ENCODE results near the gene BIRC6. TPM values are rescaled to one million over a fixed set of nuclear protein-coding genes. Genes with fewer than 3 reads are reported as not detected.
A peak's percentile ranks its signal among the peaks of the same experiment; 100 is the strongest.

Gene BIRC6
- total RNA-seq, 2 experiments from 2014 or later, result 51.4 to 52.9 TPM

DNA sequence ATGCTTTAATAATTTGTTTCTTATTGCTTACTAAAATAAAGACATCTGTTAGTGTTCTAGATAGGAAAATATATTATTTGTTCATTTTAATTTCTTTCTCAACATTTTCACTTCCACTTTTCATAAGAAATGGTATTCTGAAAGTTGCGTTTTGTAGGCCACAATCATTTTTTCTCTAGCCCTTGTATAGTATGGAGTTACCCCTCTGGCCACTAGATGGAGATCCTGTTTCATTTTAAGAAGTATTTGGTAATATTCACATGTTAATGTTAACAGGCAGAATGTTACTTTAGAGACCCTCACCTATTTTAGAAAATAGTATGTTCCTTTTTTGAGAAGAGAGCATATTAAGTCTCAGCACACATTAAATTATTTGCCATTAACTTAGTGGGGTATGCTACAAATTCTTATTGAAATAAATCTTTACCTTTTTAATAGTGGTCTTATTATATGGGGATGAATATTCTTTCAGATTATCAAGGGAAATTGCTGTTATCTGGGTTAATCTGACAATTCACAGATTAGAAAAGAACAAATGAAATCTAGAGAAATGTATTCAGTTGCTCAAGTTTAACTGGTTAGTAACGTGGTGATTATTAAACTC lies 197.1 kb downstream of the BIRC6 start:
- Mint-ChIP-seq H3K4me3 (no peak overlapping the region), H3K36me3 (ENCODE audit: low read depth) (peaks cover 4% of the 10 kb centered on the region), H3K27me3 (ENCODE audit: low read depth) (no peaks in the 10 kb centered on the region), H3K9me3 (no peaks in the 10 kb centered on the region), H3K27ac (no peak overlapping the region), H3K4me1 (ENCODE audit: low read depth) (no peaks in the 10 kb centered on the region)
- intact Hi-C loops (cut with micrococcal nuclease), result loop anchor here (1.0 to 10.0 kb wide), 6 partner anchors 73 to 1028 kb away; partner anchors contain the start of gene LTBP1
- CTCF ChIA-PET, result no interaction called here
- DNase-seq, result no peak

DNA sequence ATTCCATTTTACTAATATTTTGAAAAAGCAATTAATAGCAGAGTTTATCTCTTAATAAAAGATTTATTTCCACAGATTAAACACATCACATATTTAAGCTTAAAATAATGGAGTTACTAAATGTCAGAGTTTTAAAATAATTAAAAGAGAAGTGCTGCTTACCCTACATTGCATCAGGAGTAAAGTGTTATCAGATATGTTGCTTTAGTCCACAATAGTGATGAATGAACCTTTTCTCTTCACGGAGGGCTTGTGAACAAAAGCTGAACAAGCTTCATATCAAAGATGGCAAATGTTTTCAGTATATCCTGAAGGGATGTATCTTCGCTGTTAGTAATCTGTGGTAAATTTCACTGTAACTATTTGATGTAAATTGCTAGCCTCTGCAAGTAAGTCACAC lies 201.7 kb downstream of the BIRC6 start:
- intact Hi-C loops (cut with micrococcal nuclease), result loop anchor here (10.0 kb wide), 1 partner anchor 476 kb away; no protein-coding TSS in a partner anchor
- Mint-ChIP-seq H3K27me3 (ENCODE audit: low read depth) (no peaks in the 10 kb centered on the region), H3K4me3 (no peak overlapping the region), H3K36me3 (ENCODE audit: low read depth) (peaks cover 19% of the 10 kb centered on the region), H3K4me1 (ENCODE audit: low read depth) (no peaks in the 10 kb centered on the region), H3K9me3 (peaks cover 5% of the 10 kb centered on the region), H3K27ac (no peak overlapping the region)
- CTCF ChIA-PET, result interaction anchor here (0.7 kb wide), 1 partner anchor 34 kb away, joined by 3 read pairs; no protein-coding TSS in a partner anchor
- DNase-seq, result no peak

DNA sequence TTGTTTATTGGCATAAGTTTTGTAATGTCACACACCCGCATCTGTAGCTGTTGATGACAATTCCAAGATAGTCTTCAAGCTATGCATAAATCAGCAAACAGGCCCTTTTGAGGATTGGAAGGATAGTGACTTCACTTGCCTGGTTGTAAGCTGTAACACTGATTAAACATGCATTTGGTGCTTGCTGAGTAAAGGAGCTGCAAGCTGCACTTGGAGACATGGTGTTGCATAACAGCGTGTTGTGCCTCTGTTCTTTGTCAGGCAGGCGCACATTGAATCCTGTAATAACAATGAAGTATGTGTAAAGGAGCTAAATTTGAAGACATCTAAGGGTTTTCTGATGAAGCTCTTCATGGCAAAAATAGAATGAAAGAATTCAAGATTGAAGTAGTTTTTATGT lies 202.3 kb downstream of the BIRC6 start:
- intact Hi-C loops (cut with micrococcal nuclease), result loop anchor here (10.0 kb wide), 1 partner anchor 476 kb away; no protein-coding TSS in a partner anchor
- no peak for DNase-seq
- H3K9me3 Mint-ChIP-seq, result peaks cover 5% of the 10 kb centered on the region
- no peak overlapping the region for H3K27ac Mint-ChIP-seq
- no peak overlapping the region for H3K4me3 Mint-ChIP-seq
- H3K4me1 Mint-ChIP-seq (ENCODE audit: low read depth), result peaks cover 3% of the 10 kb centered on the region
- no peaks in the 10 kb centered on the region for H3K27me3 Mint-ChIP-seq (ENCODE audit: low read depth)
- CTCF ChIA-PET, result interaction anchor here (0.6 kb wide), 2 partner anchors 126 to 568 kb away, joined by 3 to 5 read pairs; no protein-coding TSS in a partner anchor
- H3K36me3 Mint-ChIP-seq (ENCODE audit: low read depth), result peaks cover 22% of the 10 kb centered on the region

DNA sequence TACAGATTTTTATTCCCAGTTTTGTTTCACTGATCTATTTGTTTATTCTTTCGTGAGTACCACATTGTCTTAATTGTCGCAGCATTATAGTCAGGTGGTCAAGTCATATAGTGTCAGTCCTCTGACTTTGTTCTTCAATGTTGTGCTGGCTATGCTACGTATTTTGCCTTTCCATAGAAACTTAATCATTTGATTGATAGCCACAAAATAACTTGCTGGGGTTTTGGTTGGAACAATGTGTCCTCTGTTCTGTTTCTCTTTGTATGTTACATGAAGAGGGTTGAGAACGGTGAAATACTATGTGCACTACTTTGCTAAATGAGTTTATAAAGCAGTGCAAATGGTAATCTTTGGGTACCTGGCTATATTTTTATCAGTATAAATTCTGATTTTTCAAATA lies 206.1 kb downstream of the BIRC6 start:
- peaks cover 46% of the 10 kb centered on the region for H3K36me3 Mint-ChIP-seq (ENCODE audit: low read depth)

DNA sequence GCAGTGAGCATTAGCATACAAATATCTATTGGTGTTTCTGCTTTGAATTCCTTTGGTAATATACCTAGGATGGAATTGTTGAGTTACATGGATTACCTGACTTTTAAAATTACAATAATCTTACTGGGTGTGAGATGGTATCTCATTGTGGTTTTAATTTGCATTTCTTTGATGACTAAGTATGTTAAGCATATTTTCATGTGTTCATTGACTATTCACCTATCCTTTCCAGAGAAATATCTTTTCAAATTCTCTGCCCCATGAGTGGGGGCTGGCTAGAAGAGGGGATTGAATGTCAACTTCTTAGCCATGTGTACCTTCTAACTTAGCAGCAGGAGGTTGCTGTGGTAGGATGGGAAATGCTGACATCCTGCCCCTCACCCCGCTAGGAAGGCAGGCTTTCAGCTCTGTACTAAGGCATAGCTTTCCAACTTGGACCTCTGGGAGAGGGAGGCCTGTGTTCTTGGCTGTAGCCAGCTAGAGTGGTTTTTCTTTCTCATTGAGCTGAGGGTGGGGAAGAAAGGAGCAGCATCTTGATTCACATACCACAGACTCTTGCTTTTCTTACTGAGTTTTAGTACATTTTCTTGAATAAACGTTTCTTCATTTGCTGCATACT lies 207.7 kb downstream of the BIRC6 start:
- CTCF ChIA-PET, result no interaction called here
- peaks cover 15% of the 10 kb centered on the region for H3K9me3 Mint-ChIP-seq
- no peak overlapping the region for H3K4me3 Mint-ChIP-seq
- H3K4me1 Mint-ChIP-seq (ENCODE audit: low read depth), result peaks cover 9% of the 10 kb centered on the region
- peaks cover 42% of the 10 kb centered on the region for H3K36me3 Mint-ChIP-seq (ENCODE audit: low read depth)
- H3K27me3 Mint-ChIP-seq (ENCODE audit: low read depth), result no peaks in the 10 kb centered on the region
- no peak overlapping the region for H3K27ac Mint-ChIP-seq
- intact Hi-C loops (cut with micrococcal nuclease), result no loop called here
- DNase-seq, result no peak

More for the DNA sequence above, 206.1 kb downstream of the BIRC6 start:
- Mint-ChIP-seq H3K4me3 (no peak overlapping the region), H3K27ac (no peak overlapping the region), H3K9me3 (peaks cover 15% of the 10 kb centered on the region), H3K4me1 (ENCODE audit: low read depth) (peaks cover 9% of the 10 kb centered on the region), H3K27me3 (ENCODE audit: low read depth) (no peaks in the 10 kb centered on the region)
- intact Hi-C loops (cut with micrococcal nuclease), result no loop called here
- no peak for DNase-seq
- CTCF ChIA-PET, result no interaction called here

DNA sequence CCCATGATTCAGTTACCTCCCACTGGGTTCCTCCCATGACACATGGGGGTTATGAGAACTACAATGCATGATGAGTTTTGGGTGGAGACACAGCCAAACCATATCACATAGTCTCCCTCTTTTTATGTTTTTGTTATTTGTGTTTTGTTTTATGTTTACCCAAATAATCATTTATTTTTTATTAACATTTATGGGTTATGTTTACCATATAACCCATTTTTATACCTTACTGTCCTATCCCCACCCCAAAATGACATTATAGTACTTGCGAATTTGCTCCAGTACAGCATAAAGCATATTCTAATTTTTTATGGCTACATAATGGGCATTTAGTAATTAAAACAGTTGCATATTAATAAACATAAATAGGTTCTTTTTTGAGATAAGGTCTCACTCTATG lies 209.1 kb downstream of the BIRC6 start:
- Mint-ChIP-seq H3K9me3 (peaks cover 15% of the 10 kb centered on the region), H3K4me3 (no peak overlapping the region), H3K36me3 (ENCODE audit: low read depth) (peaks cover 41% of the 10 kb centered on the region), H3K4me1 (ENCODE audit: low read depth) (peaks cover 9% of the 10 kb centered on the region), H3K27ac (no peak overlapping the region), H3K27me3 (ENCODE audit: low read depth) (no peaks in the 10 kb centered on the region)
- no peak for DNase-seq
- CTCF ChIA-PET, result no interaction called here
- intact Hi-C loops (cut with micrococcal nuclease), result no loop called here

DNA sequence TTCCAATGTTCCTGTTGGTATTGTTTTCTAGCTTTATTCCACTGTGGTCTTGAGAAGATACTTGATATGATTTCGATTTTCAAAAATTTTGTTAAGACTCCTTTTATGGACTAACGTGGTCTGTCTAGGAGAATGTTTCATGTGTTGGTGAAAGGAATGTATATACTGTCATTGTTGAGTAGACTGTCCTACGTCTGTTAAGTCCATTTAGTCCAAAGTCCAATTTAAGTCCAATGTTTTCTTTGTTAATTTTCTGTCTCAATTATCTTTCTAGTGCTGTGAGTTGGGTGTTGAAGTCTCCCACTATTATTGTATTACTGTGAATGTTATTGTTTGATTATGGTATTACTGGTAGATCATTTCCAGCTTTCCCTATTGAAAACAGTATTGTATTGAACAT lies 215.2 kb downstream of the BIRC6 start:
- Mint-ChIP-seq H3K27ac (no peak overlapping the region), H3K9me3 (no peaks in the 10 kb centered on the region), H3K27me3 (ENCODE audit: low read depth) (no peaks in the 10 kb centered on the region), H3K4me3 (no peak overlapping the region), H3K4me1 (ENCODE audit: low read depth) (peaks cover 26% of the 10 kb centered on the region), H3K36me3 (ENCODE audit: low read depth) (peaks cover 28% of the 10 kb centered on the region)
- intact Hi-C loops (cut with micrococcal nuclease), result no loop called here
- no peak for DNase-seq
- CTCF ChIA-PET, result no interaction called here

DNA sequence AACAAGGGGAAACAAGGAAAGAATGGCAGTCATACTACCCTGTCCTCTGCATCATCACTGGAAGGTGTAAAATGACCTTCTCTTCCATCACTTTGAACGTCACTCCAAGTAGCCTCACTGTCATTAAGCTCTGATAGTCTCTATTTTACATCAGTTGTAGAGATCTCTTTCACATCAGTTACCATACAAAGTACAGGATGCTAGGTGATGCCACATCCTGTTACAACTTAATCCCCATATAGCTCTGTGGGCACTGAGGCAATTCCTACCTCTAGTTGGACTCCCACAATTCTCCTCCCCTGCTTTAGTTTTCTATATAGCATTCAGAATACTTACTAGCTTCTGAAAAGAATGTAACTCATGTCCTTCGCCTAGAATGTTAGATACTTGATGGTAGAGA lies 215.9 kb downstream of the BIRC6 start:
- peak overlapping the region; percentile 19 for H3K27ac Mint-ChIP-seq
- CTCF ChIA-PET, result no interaction called here
- intact Hi-C loops (cut with micrococcal nuclease), result no loop called here
- H3K4me1 Mint-ChIP-seq (ENCODE audit: low read depth), result peaks cover 26% of the 10 kb centered on the region
- no peak for DNase-seq
- peaks cover 23% of the 10 kb centered on the region for H3K36me3 Mint-ChIP-seq (ENCODE audit: low read depth)
- H3K9me3 Mint-ChIP-seq, result no peaks in the 10 kb centered on the region
- H3K4me3 Mint-ChIP-seq, result no peak overlapping the region
- H3K27me3 Mint-ChIP-seq (ENCODE audit: low read depth), result no peaks in the 10 kb centered on the region

DNA sequence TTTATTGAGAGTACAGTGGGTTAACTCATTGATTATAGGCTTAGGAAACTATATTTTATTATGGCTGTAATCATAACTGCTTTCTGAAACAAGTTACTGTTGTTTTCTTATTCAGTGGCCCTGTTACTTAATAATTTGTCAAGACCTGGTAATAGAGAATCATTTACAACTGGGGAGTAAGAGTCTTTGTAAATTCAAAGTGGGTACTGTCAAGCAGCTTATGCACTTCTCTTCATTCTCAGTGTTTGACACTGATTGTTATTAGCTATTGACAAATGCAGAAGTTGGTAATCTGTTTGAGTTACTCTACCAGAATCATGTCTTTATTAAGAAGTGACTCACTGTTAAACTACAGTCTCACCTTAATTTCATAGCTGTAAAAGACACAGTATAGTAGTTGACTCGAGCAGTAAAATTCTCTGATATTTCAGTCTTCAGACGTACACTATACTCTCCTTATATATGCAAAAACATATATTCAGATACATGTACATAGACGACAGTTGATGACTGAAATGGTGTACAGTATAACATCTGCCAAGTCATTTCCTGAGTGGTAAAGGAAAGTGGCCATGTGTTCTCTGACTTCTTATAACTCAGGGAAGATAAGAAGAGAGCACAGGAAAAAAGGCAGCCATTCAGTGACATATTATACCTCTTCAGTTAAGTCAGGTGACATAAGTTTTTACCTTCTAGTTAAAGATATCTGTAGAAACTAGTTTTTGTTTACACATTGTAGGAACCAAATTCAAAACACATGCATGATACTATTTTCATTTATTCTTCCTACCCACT lies 235.0 kb downstream of the BIRC6 start:
- CTCF ChIA-PET, result no interaction called here
- H3K4me3 Mint-ChIP-seq, result peak overlapping the region; percentile 39
- DNase-seq, result peak; percentile 20

DNA sequence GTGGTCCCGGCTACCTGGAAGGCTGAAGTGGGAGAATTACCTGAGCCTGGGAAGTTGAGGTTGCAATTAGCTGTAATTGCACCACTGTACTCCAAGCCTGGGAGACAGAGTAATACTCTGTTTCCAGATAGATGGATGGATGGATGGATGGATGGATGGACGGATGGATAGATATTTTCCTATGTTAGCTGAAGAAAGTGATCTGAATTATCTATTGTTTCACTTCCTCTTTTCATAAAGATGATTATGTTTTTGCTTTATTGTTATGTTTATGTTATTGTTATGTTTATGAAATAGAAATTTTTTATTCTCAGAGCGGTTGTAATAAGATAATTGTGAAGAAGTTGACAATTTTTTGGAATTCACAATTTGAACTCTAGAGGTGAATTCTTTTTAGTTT lies 237.8 kb downstream of the BIRC6 start:
- peaks cover 20% of the 10 kb centered on the region for H3K36me3 Mint-ChIP-seq (ENCODE audit: low read depth)
- no peak for DNase-seq
- CTCF ChIA-PET, result interaction anchor here (1.1 kb wide), 1 partner anchor 34 kb away, joined by 3 read pairs; the partner anchor contains the start of gene TTC27
- no peaks in the 10 kb centered on the region for H3K27me3 Mint-ChIP-seq (ENCODE audit: low read depth)
- no peak overlapping the region for H3K4me3 Mint-ChIP-seq
- intact Hi-C loops (cut with micrococcal nuclease), result loop anchor here (5.0 to 10.0 kb wide), 3 partner anchors 237 to 883 kb away; partner anchors contain the start of genes BIRC6, RASGRP3 and YIPF4
- no peaks in the 10 kb centered on the region for H3K9me3 Mint-ChIP-seq
- peaks cover 30% of the 10 kb centered on the region for H3K4me1 Mint-ChIP-seq (ENCODE audit: low read depth)
- no peak overlapping the region for H3K27ac Mint-ChIP-seq

More for the DNA sequence above, 235.0 kb downstream of the BIRC6 start:
- H3K27ac Mint-ChIP-seq, result peak overlapping the region; percentile 90
- H3K9me3 Mint-ChIP-seq, result no peaks in the 10 kb centered on the region
- H3K36me3 Mint-ChIP-seq (ENCODE audit: low read depth), result peaks cover 14% of the 10 kb centered on the region
- peaks cover 36% of the 10 kb centered on the region for H3K4me1 Mint-ChIP-seq (ENCODE audit: low read depth)
- intact Hi-C loops (cut with micrococcal nuclease), result loop anchor here (1.0 to 10.0 kb wide), 4 partner anchors 35 to 885 kb away; partner anchors contain the start of genes BIRC6, RASGRP3 and YIPF4
- H3K27me3 Mint-ChIP-seq (ENCODE audit: low read depth), result no peaks in the 10 kb centered on the region

DNA sequence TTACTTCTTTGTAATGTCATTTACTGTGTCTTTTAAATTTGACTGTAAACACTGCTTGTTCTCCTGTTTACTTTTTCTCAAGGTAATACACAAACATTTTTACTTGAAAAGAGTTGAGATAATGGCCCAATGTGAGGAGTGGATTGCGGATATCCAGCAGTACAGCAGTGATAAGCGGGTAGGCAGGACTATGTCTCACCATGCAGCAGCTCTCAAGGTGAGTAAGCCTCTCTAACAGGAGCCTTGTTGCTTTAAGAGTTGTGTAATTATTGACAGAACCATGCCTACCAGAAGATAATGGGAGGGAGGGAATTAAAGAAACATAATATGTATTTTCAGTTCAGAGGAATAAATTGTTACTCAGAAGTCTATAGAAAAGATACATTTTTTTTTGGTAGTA lies 254.5 kb downstream of the BIRC6 start:
- intact Hi-C loops (cut with micrococcal nuclease), result no loop called here
- no peak for DNase-seq
- CTCF ChIA-PET, result no interaction called here
- Mint-ChIP-seq H3K9me3 (no peaks in the 10 kb centered on the region), H3K36me3 (ENCODE audit: low read depth) (peaks cover 27% of the 10 kb centered on the region), H3K27ac (no peak overlapping the region), H3K4me3 (no peak overlapping the region), H3K4me1 (ENCODE audit: low read depth) (no peaks in the 10 kb centered on the region), H3K27me3 (ENCODE audit: low read depth) (no peaks in the 10 kb centered on the region)

DNA sequence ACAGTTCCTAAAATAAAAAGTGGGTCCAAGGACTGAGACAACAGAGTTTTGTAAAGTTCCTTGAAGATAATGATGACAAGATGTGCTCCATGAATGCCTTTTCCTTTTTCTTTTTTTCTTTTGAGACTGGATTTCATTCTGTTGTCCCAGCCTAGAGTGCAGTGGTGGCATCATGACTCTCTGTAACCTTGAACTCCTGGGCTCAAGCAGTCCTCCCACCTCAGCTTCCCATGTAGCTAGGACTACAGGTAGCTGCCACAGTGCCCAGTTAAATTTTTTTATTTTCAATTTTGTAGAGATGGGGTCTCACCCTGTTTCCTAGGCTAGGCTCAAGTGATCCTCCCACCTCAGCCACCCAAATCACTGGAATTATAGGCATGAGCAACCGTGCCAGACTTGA lies 254.9 kb downstream of the BIRC6 start:
- no peaks in the 10 kb centered on the region for H3K27me3 Mint-ChIP-seq (ENCODE audit: low read depth)
- DNase-seq, result no peak
- peaks cover 27% of the 10 kb centered on the region for H3K36me3 Mint-ChIP-seq (ENCODE audit: low read depth)
- no peak overlapping the region for H3K4me3 Mint-ChIP-seq
- H3K27ac Mint-ChIP-seq, result no peak overlapping the region
- intact Hi-C loops (cut with micrococcal nuclease), result no loop called here
- CTCF ChIA-PET, result no interaction called here
- no peaks in the 10 kb centered on the region for H3K9me3 Mint-ChIP-seq
- H3K4me1 Mint-ChIP-seq (ENCODE audit: low read depth), result no peaks in the 10 kb centered on the region

Measured in activated naive CD4-positive, alpha-beta T cell treated with anti-CD3 and anti-CD28 coated beads for 36 hours (primary cell).